Epithelial cell of proximal tubule (primary cell): Measurements from ENCODE around the gene RSL24D1. TPM values are rescaled to one million over a fixed set of nuclear protein-coding genes. Genes with fewer than 3 reads are reported as not detected.
A peak's percentile ranks its signal among the peaks of the same experiment; 100 is the strongest.

Experiments used
- DNase-seq: peaks from one replicate; pipeline ENCODE4 v3.0.0-alpha.2; 2011; ENCODE audit warnings: low read depth
- H3K4me3 ChIP-seq: 2 replicates; pipeline ENCODE4 v1.5.1; 2011; ENCODE audit warnings: low read depth, mild to moderate bottlenecking, low read length
- CTCF ChIP-seq: conservative IDR thresholded peaks from 2 replicates; pipeline ENCODE4 v1.5.1; 2012; ENCODE audit warnings: low read depth, mild to moderate bottlenecking, low read length
- total RNA-seq: library from RNA; depleted of rRNA; stranded (reverse); fragments of >200 nt; gene quantifications from 2 replicates; pipeline ENCODE4 v1.2.3, GENCODE V29; 2015

RSL24D1 gene
- total RNA-seq, 1 donor from 2014 or later: 80.3 TPM

- DNase-seq: no peak
- no peak for TF ChIP-seq CTCF
Measured at GRCh38 chr15:55230953-55231352, 34.2 kb upstream of the RSL24D1 start.

GRCh38 chr15:55230051-55230670 is 33.4 kb upstream of the RSL24D1 start:
- no peak for TF ChIP-seq CTCF
- no peak for DNase-seq
- no peak overlapping the region for H3K4me3 ChIP-seq

More at GRCh38 chr15:55230953-55231352, 34.2 kb upstream of the RSL24D1 start:
- no peak overlapping the region for H3K4me3 ChIP-seq

GRCh38 chr15:55226127-55226526 is 29.4 kb upstream of the RSL24D1 start:
- no peak for TF ChIP-seq CTCF
- DNase-seq: no peak

GRCh38 chr15:55224892-55225291 is 28.2 kb upstream of the RSL24D1 start:
- TF ChIP-seq CTCF: no peak
- H3K4me3 ChIP-seq: no peak overlapping the region
- peak; percentile 85 for DNase-seq

More at GRCh38 chr15:55226127-55226526, 29.4 kb upstream of the RSL24D1 start:
- H3K4me3 ChIP-seq: no peak overlapping the region

GRCh38 chr15:55222588-55222987 is 25.8 kb upstream of the RSL24D1 start:
- DNase-seq: no peak
- no peak for TF ChIP-seq CTCF
- H3K4me3 ChIP-seq: no peak overlapping the region

- DNase-seq: peak; percentile 95
- no peak for TF ChIP-seq CTCF
- no peak overlapping the region for H3K4me3 ChIP-seq
Measured at GRCh38 chr15:55221090-55222011, 24.6 kb upstream of the RSL24D1 start.
